A673 (cell line): ENCODE measurements around the gene CASZ1. TPM values are rescaled to one million over a fixed set of nuclear protein-coding genes. Genes with fewer than 3 reads are reported as not detected.

Source experiments
- BruUV-seq: library from RNA; stranded (reverse); fragments of 400-500 nt; replicated peaks from 2 replicates; lab custom pipeline; 2021; lab: Mats Ljungman, UMichigan
- CTCF ChIA-PET: fragments of 300-600 bp; sonication (Branson Sonifier 250); formaldehyde crosslinking; loops from one replicate; lab custom pipeline; 2022; ENCODE audit warnings: antibody characterized with exemption; lab: Charles Lee
- POLR2A ChIA-PET: fragments of 300-600 bp; sonication (Branson Sonifier 250); formaldehyde crosslinking; loops from one replicate; lab custom pipeline; 2022; ENCODE audit warnings: antibody characterized with exemption; ENCODE audit not compliant: low non-redundant PET; lab: Charles Lee
- DNase-seq: peaks from one replicate; pipeline ENCODE4 v3.0.0-alpha.2; 2015; ENCODE audit warnings: low spot score
- H3K27ac ChIP-seq: fragments of 200-600 bp; sonication (generic); 2 replicates; pipeline ENCODE4 v1.5.1; 2016; ENCODE audit warnings: mixed run types, low read depth, mild to moderate bottlenecking, mixed read lengths, antibody characterized with exemption, low read length; ENCODE audit not compliant: poor library complexity, severe bottlenecking
- H3K27me3 ChIP-seq: fragments of 200-600 bp; sonication (generic); replicated peaks from 2 replicates; pipeline ENCODE4 v1.6.1; 2017; ENCODE audit warnings: mixed run types, low read depth, mild to moderate bottlenecking, mixed read lengths, antibody characterized with exemption, low read length; ENCODE audit not compliant: insufficient read depth, poor library complexity
- H3K36me3 ChIP-seq: fragments of 200-600 bp; sonication (generic); 2 replicates; pipeline ENCODE4 v1.6.1; 2016; ENCODE audit warnings: mixed run types, mild to moderate bottlenecking, mixed read lengths, antibody characterized with exemption, low read length; ENCODE audit not compliant: insufficient read depth, poor library complexity, severe bottlenecking
- H3K4me1 ChIP-seq: fragments of 200-600 bp; sonication (generic); 2 replicates; pipeline ENCODE4 v1.6.1; 2017; ENCODE audit warnings: mixed run types, mild to moderate bottlenecking, mixed read lengths, antibody characterized with exemption, low read length; ENCODE audit not compliant: insufficient read depth, poor library complexity, severe bottlenecking
- H3K4me3 ChIP-seq: fragments of 200-600 bp; sonication (generic); 2 replicates; pipeline ENCODE4 v1.5.1; 2016; ENCODE audit warnings: low read depth, mixed run types, mild to moderate bottlenecking, mixed read lengths, low read length; ENCODE audit not compliant: poor library complexity, severe bottlenecking
- H3K9me3 ChIP-seq: fragments of 200-600 bp; sonication (generic); 2 replicates; pipeline ENCODE4 v1.6.1; 2016; ENCODE audit warnings: mixed run types, low read depth, mild to moderate bottlenecking, mixed read lengths, antibody characterized with exemption, low read length; ENCODE audit not compliant: poor library complexity, severe bottlenecking
- CTCF ChIP-seq: fragments of 300-800, 200-600 bp; sonication (generic); conservative IDR thresholded peaks from 2 replicates; pipeline ENCODE4 v1.5.1; 2017; ENCODE audit warnings: low read depth, mild to moderate bottlenecking, antibody characterized with exemption, low read length, moderate library complexity, mixed read lengths
- EZH2 ChIP-seq: fragments of 200-600 bp; sonication (generic); IDR thresholded peaks from 2 replicates; pipeline ENCODE4 v1.6.1; 2017; ENCODE audit warnings: borderline replicate concordance, low read depth, mild to moderate bottlenecking, mixed read lengths, antibody characterized with exemption, low read length; ENCODE audit not compliant: poor library complexity, severe bottlenecking
- intact Hi-C: fragments of 100-400 bp; cut with micrococcal nuclease; formaldehyde crosslinking; loops from one replicate; pipeline ENCODE4 v1.10.0; 2022; ENCODE audit not compliant: unreplicated experiment
- total RNA-seq: library from RNA; stranded (reverse); gene quantifications from 2 replicates; pipeline ENCODE4 v1.2.3, GENCODE V29; 2021

CASZ1 gene
- total RNA-seq, 1 experiment from 2014 or later: 1.9 TPM

GRCh38 chr1:10667861-10668761, 128.3 kb downstream of the CASZ1 start:
- Histone ChIP-seq H3K27ac (no peak overlapping the region), H3K9me3 (no peaks in the 10 kb centered on the region), H3K27me3 (no peaks in the 10 kb centered on the region), H3K4me3 (no peak overlapping the region), H3K36me3 (no peaks in the 10 kb centered on the region), H3K4me1 (peaks cover 5% of the 10 kb centered on the region)
- no TSS peak for BruUV-seq
- ChIA-PET POLR2A (interaction anchor here (0.6 kb wide), 1 partner anchor 618 kb away, joined by 3 read pairs; no protein-coding TSS in a partner anchor), CTCF (interaction anchor here (0.5 kb wide), 1 partner anchor 199 kb away, joined by 3 read pairs; no protein-coding TSS in a partner anchor)
- DNase-seq: no peak
- TF ChIP-seq EZH2 (no peak), CTCF (no peak)
- intact Hi-C loops: no loop called here

- H3K27me3 ChIP-seq: no peaks in the 10 kb centered on the region
- no peak overlapping the region for H3K4me3 ChIP-seq
- POLR2A ChIA-PET: no interaction called here
- no peak for DNase-seq
- H3K36me3 ChIP-seq: no peaks in the 10 kb centered on the region
- TF ChIP-seq EZH2 (no peak), CTCF (no peak)
- no peak overlapping the region for H3K27ac ChIP-seq
- intact Hi-C loops: no loop called here
- BruUV-seq: no TSS peak
- CTCF ChIA-PET: no interaction called here
- H3K4me1 ChIP-seq: peaks cover 5% of the 10 kb centered on the region
- H3K9me3 ChIP-seq: no peaks in the 10 kb centered on the region
Observed at GRCh38 chr1:10665930-10666850, 130.3 kb downstream of the CASZ1 start.

GRCh38 chr1:10665226-10665625, 131.2 kb downstream of the CASZ1 start:
- Histone ChIP-seq H3K27ac (no peak overlapping the region), H3K4me3 (no peak overlapping the region), H3K9me3 (no peaks in the 10 kb centered on the region), H3K36me3 (no peaks in the 10 kb centered on the region), H3K27me3 (no peaks in the 10 kb centered on the region), H3K4me1 (peaks cover 5% of the 10 kb centered on the region)
- ChIA-PET CTCF (no interaction called here), POLR2A (no interaction called here)
- BruUV-seq: no TSS peak
- intact Hi-C loops: no loop called here
- TF ChIP-seq EZH2: no peak
- no peak for TF ChIP-seq CTCF
- no peak for DNase-seq
